Liver (tissue), 9 donors: ENCODE results near the gene CFAP61. TPM values are rescaled to one million over a fixed set of nuclear protein-coding genes. Genes with fewer than 3 reads are reported as not detected.

Experiments
- DNase-seq: peaks from one replicate; pipeline ENCODE4 v3.0.0-alpha.2; 2017; ENCODE audit warnings: low spot score
- H3K27ac ChIP-seq, 2 donors: one replicate each; pipeline ENCODE4 v1.7.0; 2013; ENCODE audit warnings: inconsistent platforms in 2 of 2, low read length in 2 of 2, control low read depth in 1 of 2, low read depth in 1 of 2, mild to moderate bottlenecking in 1 of 2
- H3K27me3 ChIP-seq, 4 donors: one replicate each; pipeline versions ENCODE4 v1.6.1 to v1.7.0; 2013; ENCODE audit warnings: low read length in 3 of 4, inconsistent platforms in 1 of 4, mild to moderate bottlenecking in 1 of 4, moderate library complexity in 1 of 4; ENCODE audit not compliant: control insufficient read depth in 4 of 4, insufficient read depth in 4 of 4
- H3K36me3 ChIP-seq, 4 donors: one replicate each; pipeline versions ENCODE4 v1.6.1 to v1.7.0; 2013; ENCODE audit warnings: low read length in 3 of 4, mild to moderate bottlenecking in 3 of 4, low read depth in 1 of 4, moderate library complexity in 1 of 4; ENCODE audit not compliant: control insufficient read depth in 4 of 4, insufficient read depth in 3 of 4
- H3K4me1 ChIP-seq, 4 donors: one replicate each; pipeline versions ENCODE4 v1.6.1 to v1.7.0; 2013; ENCODE audit warnings: low read length in 3 of 4, mild to moderate bottlenecking in 3 of 4, moderate library complexity in 1 of 4; ENCODE audit not compliant: control insufficient read depth in 4 of 4, insufficient read depth in 4 of 4
- H3K4me3 ChIP-seq, 3 donors: one replicate each; pipeline versions ENCODE4 v1.6.1 to v1.7.0; 2013; ENCODE audit warnings: low read length in 3 of 3, control low read depth in 1 of 3, low read depth in 1 of 3, mild to moderate bottlenecking in 1 of 3
- H3K9ac ChIP-seq, 2 donors: one replicate each; pipeline ENCODE4 v1.7.0; 2013; ENCODE audit warnings: low read length in 2 of 2, mild to moderate bottlenecking in 2 of 2, moderate library complexity in 2 of 2, control low read depth in 1 of 2, low read depth in 1 of 2
- H3K9me3 ChIP-seq, 4 donors: one replicate each; pipeline versions ENCODE4 v1.6.1 to v1.7.0; 2013; ENCODE audit warnings: low read length in 3 of 4; ENCODE audit not compliant: control insufficient read depth in 4 of 4
- EGR1 ChIP-seq, 2 donors: IDR thresholded peaks; 2 replicates each; pipeline ENCODE4 v1.6.1; 2016 to 2018; ENCODE audit warnings: antibody characterized with exemption in 2 of 2, low read depth in 2 of 2
- FOXA1 ChIP-seq: IDR thresholded peaks from 2 replicates; pipeline ENCODE4 v1.6.1; 2016; ENCODE audit warnings: antibody characterized with exemption
- JUND ChIP-seq, 2 donors: IDR thresholded peaks; 2 replicates each; pipeline ENCODE4 v1.6.1; 2016; ENCODE audit warnings: antibody characterized with exemption in 2 of 2
- MAX ChIP-seq: IDR thresholded peaks from 2 replicates; pipeline ENCODE4 v1.6.1; 2016; ENCODE audit warnings: antibody characterized with exemption
- NR2F2 ChIP-seq: IDR thresholded peaks from 2 replicates; pipeline ENCODE4 v1.6.1; 2016; ENCODE audit warnings: antibody characterized with exemption
- RAD21 ChIP-seq, 2 donors: IDR thresholded peaks; 2 replicates each; pipeline ENCODE4 v1.6.1; 2016; ENCODE audit warnings: antibody characterized with exemption in 2 of 2, mild to moderate bottlenecking in 2 of 2
- TAF1 ChIP-seq: conservative IDR thresholded peaks from 2 replicates; pipeline ENCODE4 v1.6.1; 2016; ENCODE audit warnings: antibody characterized with exemption, mild to moderate bottlenecking
- YY1 ChIP-seq: IDR thresholded peaks from 2 replicates; pipeline ENCODE4 v1.6.1; 2016; ENCODE audit warnings: antibody characterized with exemption, mild to moderate bottlenecking
- ZBTB33 ChIP-seq: IDR thresholded peaks from 2 replicates; pipeline ENCODE4 v1.6.1; 2016; ENCODE audit warnings: antibody characterized with exemption
- WGBS: extraction: QIAGEN DNeasy Blood & Tissue Kit; methylation state at CpG from one replicate; pipeline ENCODE4 v1.1.7; 2013; 5-methylcytosine and 5-hydroxymethylcytosine counted together
- polyA plus RNA-seq, 2 donors: library from polyadenylated mRNA; stranded (reverse) in 1 of 2; unstranded in 1 of 2; fragments of 200-250 nt in 1 of 2; fragments of >200 nt in 1 of 2; fragmentation: Nextera tagmentation in 1 of 2; extraction: Ambion mirVana in 1 of 2; gene quantifications; one replicate each; pipeline versions ENCODE4 v1.2.1 to v1.2.3, GENCODE V29; 2013 to 2015
- total RNA-seq, 2 donors: library from RNA; depleted of rRNA; stranded (reverse); fragments of >200 nt; gene quantifications; one replicate each; pipeline ENCODE4 v1.2.3, GENCODE V29; 2014
- TF ChIP-seq, protein P1 (sequence below): IDR thresholded peaks from 2 replicates; pipeline ENCODE4 v1.6.1; 2016; ENCODE audit warnings: antibody characterized with exemption, mild to moderate bottlenecking
- donor health status: healthy.
- donor health status: healthy.
- donor health status: healthy.
- donor health status: healthy.
- donor health status: healthy.

Gene CFAP61
- total and polyA plus RNA-seq, 4 donors, result 0.05 TPM; not detected in 3

DNA sequence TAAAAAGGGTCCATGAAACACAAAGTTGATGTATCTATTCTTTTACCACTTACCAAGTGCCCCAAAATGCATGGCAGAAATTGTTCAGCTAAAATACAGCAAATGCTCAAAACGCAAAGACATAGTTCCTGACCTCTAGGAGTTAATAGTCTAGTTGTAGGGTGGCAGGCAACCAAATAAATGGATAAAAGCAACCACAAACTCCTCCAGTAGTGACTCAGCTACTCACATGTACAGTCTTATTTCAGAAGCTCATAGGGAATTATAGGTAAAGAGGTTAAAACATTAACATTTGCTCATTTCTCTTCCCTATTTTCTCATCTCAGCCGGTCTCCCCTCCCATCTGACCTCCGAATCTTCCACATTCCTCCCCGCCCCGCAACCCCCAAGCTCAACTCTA lies 171.6 kb downstream of the CFAP61 start:
- no peaks in the 10 kb centered on the region for H3K27me3 ChIP-seq
- no peak for DNase-seq
- peaks cover 0 to 2% (median 0%) of the 10 kb centered on the region in 4 donors for H3K9me3 ChIP-seq
- H3K9ac ChIP-seq, result no peak overlapping the region
- WGBS, result 78% methylated on average over 5 of the region's 5 CpGs
- no peak overlapping the region for H3K27ac ChIP-seq
- H3K4me3 ChIP-seq, result no peak overlapping the region
- TF ChIP-seq JUND (IDR thresholded peaks at IDR 0.05), result no peak
- no peak for TF ChIP-seq FOXA1
- TF ChIP-seq, protein P1, sequence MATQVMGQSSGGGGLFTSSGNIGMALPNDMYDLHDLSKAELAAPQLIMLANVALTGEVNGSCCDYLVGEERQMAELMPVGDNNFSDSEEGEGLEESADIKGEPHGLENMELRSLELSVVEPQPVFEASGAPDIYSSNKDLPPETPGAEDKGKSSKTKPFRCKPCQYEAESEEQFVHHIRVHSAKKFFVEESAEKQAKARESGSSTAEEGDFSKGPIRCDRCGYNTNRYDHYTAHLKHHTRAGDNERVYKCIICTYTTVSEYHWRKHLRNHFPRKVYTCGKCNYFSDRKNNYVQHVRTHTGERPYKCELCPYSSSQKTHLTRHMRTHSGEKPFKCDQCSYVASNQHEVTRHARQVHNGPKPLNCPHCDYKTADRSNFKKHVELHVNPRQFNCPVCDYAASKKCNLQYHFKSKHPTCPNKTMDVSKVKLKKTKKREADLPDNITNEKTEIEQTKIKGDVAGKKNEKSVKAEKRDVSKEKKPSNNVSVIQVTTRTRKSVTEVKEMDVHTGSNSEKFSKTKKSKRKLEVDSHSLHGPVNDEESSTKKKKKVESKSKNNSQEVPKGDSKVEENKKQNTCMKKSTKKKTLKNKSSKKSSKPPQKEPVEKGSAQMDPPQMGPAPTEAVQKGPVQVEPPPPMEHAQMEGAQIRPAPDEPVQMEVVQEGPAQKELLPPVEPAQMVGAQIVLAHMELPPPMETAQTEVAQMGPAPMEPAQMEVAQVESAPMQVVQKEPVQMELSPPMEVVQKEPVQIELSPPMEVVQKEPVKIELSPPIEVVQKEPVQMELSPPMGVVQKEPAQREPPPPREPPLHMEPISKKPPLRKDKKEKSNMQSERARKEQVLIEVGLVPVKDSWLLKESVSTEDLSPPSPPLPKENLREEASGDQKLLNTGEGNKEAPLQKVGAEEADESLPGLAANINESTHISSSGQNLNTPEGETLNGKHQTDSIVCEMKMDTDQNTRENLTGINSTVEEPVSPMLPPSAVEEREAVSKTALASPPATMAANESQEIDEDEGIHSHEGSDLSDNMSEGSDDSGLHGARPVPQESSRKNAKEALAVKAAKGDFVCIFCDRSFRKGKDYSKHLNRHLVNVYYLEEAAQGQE, result no peak
- TF ChIP-seq MAX, result no peak
- no peaks in the 10 kb centered on the region for H3K4me1 ChIP-seq
- no peaks in the 10 kb centered on the region for H3K36me3 ChIP-seq

DNA sequence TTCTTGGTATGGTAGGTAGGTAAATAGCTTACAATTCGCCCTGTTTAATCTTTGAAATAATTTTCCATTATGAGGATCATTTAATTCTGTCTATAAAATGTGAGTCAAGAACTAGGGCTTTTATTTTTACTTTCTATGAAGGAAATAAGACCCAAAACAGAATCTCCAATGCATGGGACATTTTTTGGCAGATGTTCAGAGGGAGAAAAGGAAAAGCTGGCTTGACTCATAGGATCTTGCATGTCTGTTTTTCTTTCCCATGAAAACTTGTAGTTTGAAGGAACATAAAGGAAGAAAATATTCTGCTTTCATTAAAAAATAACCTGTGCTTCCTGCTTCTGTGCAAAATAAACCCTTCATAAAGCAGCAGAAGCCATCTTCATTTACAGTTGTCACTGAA lies 172.5 kb downstream of the CFAP61 start:
- Histone ChIP-seq H3K27ac (no peak overlapping the region), H3K4me1 (no peaks in the 10 kb centered on the region), H3K27me3 (no peaks in the 10 kb centered on the region), H3K4me3 (no peak overlapping the region), H3K9me3 (peaks cover 0 to 2% (median 0%) of the 10 kb centered on the region in 4 donors), H3K36me3 (no peaks in the 10 kb centered on the region), H3K9ac (no peak overlapping the region)
- 68% methylated on average over 1 of the region's 1 CpG for WGBS
- TF ChIP-seq RAD21 (IDR thresholded peaks at IDR 0.05) (no peak), MAX (no peak)
- DNase-seq, result no peak

DNA sequence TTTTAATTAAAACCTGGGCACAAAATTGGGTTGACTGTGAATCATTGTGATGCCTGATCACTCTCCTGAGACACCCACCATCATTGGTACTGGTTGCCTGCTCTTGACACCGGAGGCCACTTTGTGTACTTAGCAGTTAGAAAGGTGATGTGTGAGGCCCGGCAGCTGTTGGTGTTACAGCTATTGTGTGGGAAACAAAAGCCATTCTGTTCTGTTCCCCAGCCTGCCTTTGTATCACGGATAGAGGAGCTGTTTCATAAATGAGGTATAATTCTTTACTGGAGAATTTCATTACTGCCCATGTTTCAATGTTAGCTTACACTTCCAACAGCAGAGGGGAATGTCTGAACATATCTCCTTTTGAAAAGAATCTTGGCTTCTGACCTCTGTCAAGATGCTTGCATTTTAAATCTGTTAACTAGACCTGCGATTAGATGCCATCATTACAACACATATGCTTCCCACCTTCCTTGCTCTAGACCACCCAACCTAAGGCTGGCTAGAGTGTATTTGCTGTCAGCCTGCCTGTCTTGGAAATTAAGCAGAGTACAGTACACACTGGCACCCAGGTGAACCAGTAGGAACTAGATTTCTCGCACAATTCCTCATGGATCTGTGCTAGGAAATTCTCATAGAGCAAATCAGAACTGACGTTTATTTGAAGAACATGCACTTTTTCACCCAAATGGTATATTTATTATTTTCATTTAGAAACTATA lies 173.2 kb downstream of the CFAP61 start:
- 64% methylated on average over 6 of the region's 6 CpGs for WGBS
- no peaks in the 10 kb centered on the region for H3K36me3 ChIP-seq
- no peak overlapping the region for H3K9ac ChIP-seq

More for the DNA sequence above, 173.2 kb downstream of the CFAP61 start:
- H3K27ac ChIP-seq, result no peak overlapping the region
- no peak for DNase-seq
- no peaks in the 10 kb centered on the region for H3K9me3 ChIP-seq
- TF ChIP-seq TAF1 (no peak), EGR1 (IDR thresholded peaks at IDR 0.05; ENCODE audit: low read depth in 2 of 2) (no peak), NR2F2 (no peak), ZBTB33 (no peak), YY1 (no peak)
- H3K27me3 ChIP-seq, result no peaks in the 10 kb centered on the region
- H3K4me3 ChIP-seq, result no peak overlapping the region
- no peaks in the 10 kb centered on the region for H3K4me1 ChIP-seq
